Left lung (tissue), 10 donors: Measurements from ENCODE around the gene ITGA1. TPM values are rescaled to one million over a fixed set of nuclear protein-coding genes. Genes with fewer than 3 reads are reported as not detected.
A peak's percentile ranks its signal among the peaks of the same experiment; 100 is the strongest.
"Not testable (repeated sequence)": the region's sequence is repeated elsewhere in the genome, so short reads cannot be mapped to it uniquely, and the experiment has no call there.

ENCODE experiments used
- ATAC-seq: fragments of 200-7000 bp; cut with Tn5 transposase; one replicate; pipeline ENCODE4 v1.9.1; 2020; ENCODE audit warnings: moderate library complexity
- DNase-seq, 4 donors: peaks; one replicate each; pipeline ENCODE4 v3.0.0-alpha.2; 2013 to 2020
- H3K27ac ChIP-seq, 2 donors: fragments of 200-600 bp; sonication (generic) in 1 of 2; one replicate each; pipeline versions ENCODE4 v1.5.0 to v1.8.0; 2020 to 2021
- H3K27me3 ChIP-seq, 2 donors: fragments of 200-600 bp; sonication (generic) in 1 of 2; one replicate each; pipeline versions ENCODE4 v1.5.0 to v1.8.0; 2020 to 2021
- H3K36me3 ChIP-seq, 2 donors: fragments of 200-600 bp; sonication (generic) in 1 of 2; one replicate each; pipeline versions ENCODE4 v1.5.0 to v1.8.0; 2020 to 2021
- H3K4me1 ChIP-seq, 2 donors: fragments of 200-600 bp; one replicate each; pipeline ENCODE4 v1.8.0; 2021
- H3K4me3 ChIP-seq, 2 donors: fragments of 200-600 bp; sonication (generic) in 1 of 2; one replicate each; pipeline versions ENCODE4 v1.5.0 to v1.8.0; 2020 to 2021; ENCODE audit warnings: mild to moderate bottlenecking in 1 of 2
- H3K9me3 ChIP-seq, 2 donors: fragments of 200-600 bp; sonication (generic) in 1 of 2; one replicate each; pipeline versions ENCODE4 v1.5.0 to v1.8.0; 2020 to 2021
- CTCF ChIP-seq, 2 donors: fragments of 200-600 bp; sonication (generic) in 1 of 2; IDR thresholded peaks; one replicate each; pipeline versions ENCODE4 v1.5.0 to v1.8.0; 2021; ENCODE audit warnings: antibody characterized with exemption in 2 of 2
- intact Hi-C, 2 donors: fragments of 100-400 bp; cut with DNase I; formaldehyde crosslinking; loops; one replicate each; pipeline versions ENCODE4 v1.11.2 to v1.14.2; 2022
- polyA plus RNA-seq, 6 donors: library from polyadenylated mRNA; unstranded; fragments of 120-200 nt; gene quantifications; one replicate each; pipeline ENCODE4 v1.2.1, GENCODE V29; 2013; ENCODE audit not compliant: insufficient read length in 6 of 6
- total RNA-seq, 2 donors: library from RNA; stranded (reverse); fragmentation: NEBNext Ultra II Directional; extraction: Animal tissue kit (Norgen Biotek cat#: 25700); gene quantifications; one replicate each; pipeline ENCODE4 v1.2.1, GENCODE V29; 2021
- donor health status: DM: no; HTN: yes; CAD: no.
- donor health status: DM: no; HTN: no; CAD: no.

Gene ITGA1
- total and polyA plus RNA-seq, 8 donors: 67.8 to 127 (median 88.2) TPM

- Histone ChIP-seq H3K27me3 (no peaks in the 10 kb centered on the region), H3K4me1 (peaks cover 3 to 12% of the 10 kb centered on the region in 2 donors), H3K9me3 (no peaks in the 10 kb centered on the region), H3K4me3 (no peak overlapping the region), H3K36me3 (no peaks in the 10 kb centered on the region), H3K27ac (no peak overlapping the region)
- intact Hi-C loops: no loop called here
- DNase-seq (no peak), ATAC-seq (no peak)
- no peak for TF ChIP-seq CTCF (IDR thresholded peaks at IDR 0.05)
Measured at GRCh38 chr5:52861368-52861767, 73.7 kb downstream of the ITGA1 start.

- no peaks in the 10 kb centered on the region for H3K27me3 ChIP-seq
- intact Hi-C loops: no loop called here
- H3K9me3 ChIP-seq: no peaks in the 10 kb centered on the region
- H3K4me3 ChIP-seq: no peak overlapping the region
- H3K4me1 ChIP-seq: peaks cover 3 to 12% of the 10 kb centered on the region in 2 donors
- H3K36me3 ChIP-seq: no peaks in the 10 kb centered on the region
- DNase-seq (peak in 1 of 4 donors; percentile 37), ATAC-seq (peak; percentile 58)
- no peak for TF ChIP-seq CTCF (IDR thresholded peaks at IDR 0.05)
- peak overlapping the region; percentile 31 to 60 for H3K27ac ChIP-seq
Measured at GRCh38 chr5:52863715-52864290, 76.1 kb downstream of the ITGA1 start.

GRCh38 chr5:52864371-52864770 lies 76.7 kb downstream of the ITGA1 start:
- no peak for TF ChIP-seq CTCF (IDR thresholded peaks at IDR 0.05)
- Histone ChIP-seq H3K27me3 (no peaks in the 10 kb centered on the region), H3K9me3 (no peaks in the 10 kb centered on the region), H3K36me3 (no peaks in the 10 kb centered on the region), H3K27ac (peak overlapping the region in 1 of 2 donors; percentile 60), H3K4me1 (peaks cover 3 to 12% of the 10 kb centered on the region in 2 donors), H3K4me3 (no peak overlapping the region)
- intact Hi-C loops: no loop called here
- peak; percentile 63 for ATAC-seq
- DNase-seq: peak in 2 of 4 donors; percentile 49 to 68

- TF ChIP-seq CTCF (IDR thresholded peaks at IDR 0.05): no peak
- no peaks in the 10 kb centered on the region for H3K36me3 ChIP-seq
- H3K27me3 ChIP-seq: no peaks in the 10 kb centered on the region
- intact Hi-C loops: no loop called here
- ATAC-seq (no peak), DNase-seq (no peak)
- H3K27ac ChIP-seq: peak overlapping the region in 1 of 2 donors; percentile 60
- peaks cover 0 to 12% of the 10 kb centered on the region in 2 donors for H3K4me1 ChIP-seq
- H3K9me3 ChIP-seq: no peaks in the 10 kb centered on the region
- no peak overlapping the region for H3K4me3 ChIP-seq
Measured at GRCh38 chr5:52864884-52865283, 77.2 kb downstream of the ITGA1 start.

GRCh38 chr5:52865991-52866390 lies 78.3 kb downstream of the ITGA1 start:
- H3K27me3 ChIP-seq, DNase-seq, ATAC-seq, H3K36me3 ChIP-seq, intact Hi-C loops, H3K9me3 ChIP-seq, H3K4me3 ChIP-seq, H3K27ac ChIP-seq: not testable (repeated sequence)
- peaks cover 0 to 12% of the 10 kb centered on the region in 2 donors for H3K4me1 ChIP-seq

GRCh38 chr5:52867809-52868208 lies 80.1 kb downstream of the ITGA1 start:
- Histone ChIP-seq H3K4me3 (no peak overlapping the region), H3K36me3 (no peaks in the 10 kb centered on the region), H3K9me3 (no peaks in the 10 kb centered on the region), H3K27me3 (no peaks in the 10 kb centered on the region), H3K27ac (no peak overlapping the region), H3K4me1 (peaks cover 0 to 12% of the 10 kb centered on the region in 2 donors)
- intact Hi-C loops: no loop called here
- ATAC-seq (no peak), DNase-seq (no peak)
- TF ChIP-seq CTCF (IDR thresholded peaks at IDR 0.05): no peak
